ENCODE results near the gene FANCC. TPM values are rescaled to one million over a fixed set of nuclear protein-coding genes. Genes with fewer than 3 reads are reported as not detected.

FANCC gene
- total RNA-seq, 1 experiment from 2014 or later: 19.4 TPM

GRCh38 chr9:95060916-95061315 lies 256.6 kb downstream of the FANCC start:
- Histone ChIP-seq H3K9me3 (ENCODE audit: control insufficient read depth in 1 of 2, insufficient read depth in 1 of 2, low read depth in 1 of 2, low read length in 2 of 2) (no peaks in the 10 kb centered on the region), H3K4me3 (replicated peaks in 1 of 2; ENCODE audit: low read depth in 1 of 2, low read length in 2 of 2) (no peak overlapping the region), H2AFZ (ENCODE audit: low read depth, low read length, poor library complexity, severe bottlenecking) (no peak overlapping the region), H3K27ac (ENCODE audit: low read depth, low read length) (no peak overlapping the region), H3K9me2 (ENCODE audit: insufficient read depth) (no peaks in the 10 kb centered on the region), H3K27me3 (ENCODE audit: insufficient read depth, low read length) (no peaks in the 10 kb centered on the region), H3K4me2 (ENCODE audit: low read length) (no peak overlapping the region), H3K9ac (ENCODE audit: low read length) (no peak overlapping the region), H4K20me1 (ENCODE audit: insufficient read depth) (no peaks in the 10 kb centered on the region), H3K4me1 (ENCODE audit: control insufficient read depth in 1 of 2, insufficient read depth in 2 of 2, low read length in 2 of 2) (no peaks in the 10 kb centered on the region), H3K36me3 (ENCODE audit: control insufficient read depth in 1 of 2, insufficient read depth in 2 of 2, low read length in 2 of 2) (peaks cover 0 to 4% of the 10 kb centered on the region in 2 experiments; a peak in 1 of 4 replicates), H3K79me2 (ENCODE audit: insufficient read depth, low read length) (no peaks in the 10 kb centered on the region)
- TF ChIP-seq YY1 (IDR thresholded peaks at IDR 0.05; ENCODE audit: extremely low read depth, insufficient replicate concordance, low read depth, low read length) (no peak), POLR2AphosphoS5 (IDR thresholded peaks at IDR 0.05; ENCODE audit: low read depth, low read length) (no peak), ELF1 (IDR thresholded peaks at IDR 0.05; ENCODE audit: borderline replicate concordance, low read depth) (no peak), TCF7L2 (IDR thresholded peaks at IDR 0.05; ENCODE audit: borderline replicate concordance, extremely low read depth, insufficient read depth, insufficient read length) (no peak), FOSL1 (IDR thresholded peaks at IDR 0.05; ENCODE audit: low read depth) (no peak), MAX (IDR thresholded peaks at IDR 0.05) (no peak), ZFX (IDR thresholded peaks at IDR 0.05) (no peak), CBX3 (IDR thresholded peaks at IDR 0.05; ENCODE audit: low read depth) (no peak), EZH2phosphoT487 (IDR thresholded peaks at IDR 0.05; ENCODE audit: borderline replicate concordance) (no peak), RAD21 (IDR thresholded peaks at IDR 0.05; ENCODE audit: low read depth) (no peak)
- TF ChIP-seq, protein P1, sequence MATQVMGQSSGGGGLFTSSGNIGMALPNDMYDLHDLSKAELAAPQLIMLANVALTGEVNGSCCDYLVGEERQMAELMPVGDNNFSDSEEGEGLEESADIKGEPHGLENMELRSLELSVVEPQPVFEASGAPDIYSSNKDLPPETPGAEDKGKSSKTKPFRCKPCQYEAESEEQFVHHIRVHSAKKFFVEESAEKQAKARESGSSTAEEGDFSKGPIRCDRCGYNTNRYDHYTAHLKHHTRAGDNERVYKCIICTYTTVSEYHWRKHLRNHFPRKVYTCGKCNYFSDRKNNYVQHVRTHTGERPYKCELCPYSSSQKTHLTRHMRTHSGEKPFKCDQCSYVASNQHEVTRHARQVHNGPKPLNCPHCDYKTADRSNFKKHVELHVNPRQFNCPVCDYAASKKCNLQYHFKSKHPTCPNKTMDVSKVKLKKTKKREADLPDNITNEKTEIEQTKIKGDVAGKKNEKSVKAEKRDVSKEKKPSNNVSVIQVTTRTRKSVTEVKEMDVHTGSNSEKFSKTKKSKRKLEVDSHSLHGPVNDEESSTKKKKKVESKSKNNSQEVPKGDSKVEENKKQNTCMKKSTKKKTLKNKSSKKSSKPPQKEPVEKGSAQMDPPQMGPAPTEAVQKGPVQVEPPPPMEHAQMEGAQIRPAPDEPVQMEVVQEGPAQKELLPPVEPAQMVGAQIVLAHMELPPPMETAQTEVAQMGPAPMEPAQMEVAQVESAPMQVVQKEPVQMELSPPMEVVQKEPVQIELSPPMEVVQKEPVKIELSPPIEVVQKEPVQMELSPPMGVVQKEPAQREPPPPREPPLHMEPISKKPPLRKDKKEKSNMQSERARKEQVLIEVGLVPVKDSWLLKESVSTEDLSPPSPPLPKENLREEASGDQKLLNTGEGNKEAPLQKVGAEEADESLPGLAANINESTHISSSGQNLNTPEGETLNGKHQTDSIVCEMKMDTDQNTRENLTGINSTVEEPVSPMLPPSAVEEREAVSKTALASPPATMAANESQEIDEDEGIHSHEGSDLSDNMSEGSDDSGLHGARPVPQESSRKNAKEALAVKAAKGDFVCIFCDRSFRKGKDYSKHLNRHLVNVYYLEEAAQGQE (IDR thresholded peaks at IDR 0.05; ENCODE audit: low read depth): no peak
- POLR2A ChIA-PET: no interaction called here
- intact Hi-C loops (cut with micrococcal nuclease): no loop called here
- no TSS peak for BruUV-seq (replicated peaks)
- no peak for ATAC-seq
- RAD21 ChIA-PET (ENCODE audit: low non-redundant PET in 1 of 2, low total read pairs in 2 of 2, uncharacterized antibody in 2 of 2, unreplicated experiment in 2 of 2): interaction anchor here in 1 of 2 experiments (0.6 kb wide), 1 partner anchor 1275 kb away, joined by 3 read pairs; no protein-coding TSS in a partner anchor
- no peak for DNase-seq (ENCODE audit: low read depth, low spot score)
- CTCF ChIA-PET: no interaction called here
